ENCODE data around the gene DCAF7.

DCAF7 gene

GRCh38 chr17:63542942-63543821 lies 7.1 kb upstream of the DCAF7 start:
- H3K4me3 Mint-ChIP-seq: no peak overlapping the region
- no peak for ATAC-seq (replicated peaks; ENCODE audit: extremely low read depth, poor library complexity, severe bottlenecking)
- no peaks in the 10 kb centered on the region for H3K36me3 Mint-ChIP-seq (ENCODE audit: insufficient read depth)
- DNase-seq (ENCODE audit: low spot score in 2 of 2): no peak
- H3K27ac Mint-ChIP-seq (ENCODE audit: low read depth): no peak overlapping the region
- peaks cover 33% of the 10 kb centered on the region for H3K27me3 Mint-ChIP-seq
- peaks cover 10% of the 10 kb centered on the region for H3K4me1 Mint-ChIP-seq
- no peaks in the 10 kb centered on the region for H3K9me3 Mint-ChIP-seq

DNA sequence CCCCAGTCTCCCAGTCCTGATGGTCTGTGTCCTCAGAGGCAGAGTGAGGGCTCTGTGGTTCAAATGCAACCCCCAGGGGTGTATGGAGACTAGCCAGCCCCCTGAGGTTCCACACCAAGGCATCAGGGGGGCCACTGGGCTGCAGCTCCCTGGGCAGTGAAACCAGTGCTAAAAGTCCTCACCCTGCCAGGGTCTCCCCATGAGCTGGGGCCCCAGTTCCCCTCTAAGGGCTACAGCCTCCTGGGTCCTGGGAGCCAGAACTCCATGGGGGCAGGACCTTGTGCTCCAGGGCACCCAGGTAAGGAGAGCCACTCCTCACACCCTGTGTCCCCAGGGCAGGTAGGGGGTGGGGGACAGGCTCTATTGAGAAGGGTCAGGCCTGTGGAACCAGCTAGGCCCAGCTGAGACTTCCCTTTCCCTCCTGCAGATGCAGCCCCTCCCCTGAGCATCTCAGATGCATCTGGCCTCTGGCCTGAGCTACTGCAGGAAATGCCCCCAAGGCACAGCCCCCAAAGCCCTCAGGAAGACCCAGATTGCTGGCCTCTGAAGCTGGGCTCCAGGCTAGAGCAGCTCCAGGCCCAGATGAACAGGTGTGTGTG lies 6.4 kb upstream of the DCAF7 start:
- no peaks in the 10 kb centered on the region for H3K9me3 Mint-ChIP-seq
- DNase-seq (ENCODE audit: low spot score in 2 of 2) (no peak), ATAC-seq (replicated peaks; ENCODE audit: extremely low read depth, poor library complexity, severe bottlenecking) (no peak)
- H3K27ac Mint-ChIP-seq (ENCODE audit: low read depth): no peak overlapping the region
- peaks cover 4% of the 10 kb centered on the region for H3K4me1 Mint-ChIP-seq
- no peak overlapping the region for H3K4me3 Mint-ChIP-seq
- peaks cover 26% of the 10 kb centered on the region for H3K27me3 Mint-ChIP-seq
- H3K36me3 Mint-ChIP-seq (ENCODE audit: insufficient read depth): no peaks in the 10 kb centered on the region

DNA sequence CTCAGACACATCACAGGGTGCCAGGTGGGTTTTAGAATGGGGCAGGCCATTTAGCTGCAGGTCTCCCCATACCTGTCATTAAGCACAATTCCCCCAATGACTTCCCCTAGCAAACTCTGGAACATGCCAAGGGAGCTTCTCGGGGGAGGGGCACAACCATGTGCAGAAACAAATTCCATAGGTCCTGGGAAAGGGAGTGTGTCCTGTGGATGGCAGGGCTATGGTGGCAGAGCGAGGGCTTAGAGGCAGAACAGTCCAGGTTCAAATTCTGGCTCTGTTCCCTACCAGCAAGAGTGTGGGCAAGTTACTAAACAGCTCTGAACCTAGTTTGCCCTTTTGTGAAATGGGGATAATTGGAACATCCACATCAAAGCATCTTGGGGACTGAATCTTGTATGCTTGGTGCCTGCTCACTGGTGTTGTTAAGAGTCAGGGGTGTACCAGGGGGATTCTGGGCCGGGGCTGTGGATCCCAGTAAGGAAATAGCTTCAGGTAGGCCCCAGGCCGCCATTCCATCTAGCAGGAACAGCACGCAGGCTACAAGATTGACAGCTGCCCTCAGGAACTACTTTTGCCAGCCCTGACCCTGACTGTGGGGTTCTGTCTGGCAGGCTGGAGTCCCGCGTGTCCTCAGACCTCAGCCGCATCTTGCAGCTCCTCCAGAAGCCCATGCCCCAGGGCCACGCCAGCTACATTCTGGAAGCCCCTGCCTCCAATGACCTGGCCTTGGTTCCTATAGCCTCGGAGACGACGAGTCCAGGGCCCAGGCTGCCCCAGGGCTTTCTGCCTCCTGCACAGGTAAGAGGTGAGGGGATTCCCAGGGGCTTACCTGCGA lies 5.6 kb upstream of the DCAF7 start:
- H3K9me3 Mint-ChIP-seq: no peaks in the 10 kb centered on the region
- no peak overlapping the region for H3K4me3 Mint-ChIP-seq
- H3K27ac Mint-ChIP-seq (ENCODE audit: low read depth): no peak overlapping the region
- H3K27me3 Mint-ChIP-seq: peaks cover 18% of the 10 kb centered on the region
- H3K4me1 Mint-ChIP-seq: peaks cover 3% of the 10 kb centered on the region
- no peak for ATAC-seq (replicated peaks; ENCODE audit: extremely low read depth, poor library complexity, severe bottlenecking)
- no peaks in the 10 kb centered on the region for H3K36me3 Mint-ChIP-seq (ENCODE audit: insufficient read depth)
- no peak for DNase-seq (ENCODE audit: low spot score in 2 of 2)

GRCh38 chr17:63546308-63547082 lies 3.8 kb upstream of the DCAF7 start:
- Mint-ChIP-seq H3K4me1 (peaks cover 13% of the 10 kb centered on the region), H3K36me3 (ENCODE audit: insufficient read depth) (peaks cover 8% of the 10 kb centered on the region), H3K27me3 (peaks cover under 1% of the 10 kb centered on the region), H3K4me3 (no peak overlapping the region), H3K27ac (ENCODE audit: low read depth) (no peak overlapping the region), H3K9me3 (no peaks in the 10 kb centered on the region)
- ATAC-seq (replicated peaks; ENCODE audit: extremely low read depth, poor library complexity, severe bottlenecking): no peak
- DNase-seq (ENCODE audit: low spot score in 2 of 2): no peak

DNA sequence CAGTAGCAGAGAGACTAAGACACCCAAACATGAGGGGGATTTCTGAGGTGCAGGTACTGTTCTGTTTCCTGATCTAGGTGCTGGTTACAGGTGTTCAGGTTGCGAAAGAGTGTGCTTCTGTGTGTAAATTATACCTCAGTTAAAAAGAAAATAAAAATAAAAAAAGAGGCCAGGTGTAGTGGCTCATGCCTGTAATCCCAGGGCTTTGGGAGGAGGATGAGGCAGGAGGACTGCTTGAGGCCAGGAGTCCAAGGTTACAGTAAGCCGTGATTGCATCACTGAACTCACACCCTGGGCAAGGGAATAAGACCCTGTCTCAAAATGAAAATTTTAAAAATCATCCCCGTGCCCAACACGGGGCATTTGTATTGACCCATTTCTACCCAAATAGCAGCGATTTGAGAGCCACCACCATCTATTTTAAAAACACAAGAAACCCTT lies 3.2 kb upstream of the DCAF7 start:
- H3K36me3 Mint-ChIP-seq (ENCODE audit: insufficient read depth): peaks cover 12% of the 10 kb centered on the region
- H3K27ac Mint-ChIP-seq (ENCODE audit: low read depth): no peak overlapping the region
- no peak for DNase-seq (ENCODE audit: low spot score in 2 of 2)
- no peaks in the 10 kb centered on the region for H3K27me3 Mint-ChIP-seq
- no peaks in the 10 kb centered on the region for H3K9me3 Mint-ChIP-seq
- H3K4me1 Mint-ChIP-seq: peaks cover 19% of the 10 kb centered on the region
- no peak for ATAC-seq (replicated peaks; ENCODE audit: extremely low read depth, poor library complexity, severe bottlenecking)
- H3K4me3 Mint-ChIP-seq: no peak overlapping the region

DNA sequence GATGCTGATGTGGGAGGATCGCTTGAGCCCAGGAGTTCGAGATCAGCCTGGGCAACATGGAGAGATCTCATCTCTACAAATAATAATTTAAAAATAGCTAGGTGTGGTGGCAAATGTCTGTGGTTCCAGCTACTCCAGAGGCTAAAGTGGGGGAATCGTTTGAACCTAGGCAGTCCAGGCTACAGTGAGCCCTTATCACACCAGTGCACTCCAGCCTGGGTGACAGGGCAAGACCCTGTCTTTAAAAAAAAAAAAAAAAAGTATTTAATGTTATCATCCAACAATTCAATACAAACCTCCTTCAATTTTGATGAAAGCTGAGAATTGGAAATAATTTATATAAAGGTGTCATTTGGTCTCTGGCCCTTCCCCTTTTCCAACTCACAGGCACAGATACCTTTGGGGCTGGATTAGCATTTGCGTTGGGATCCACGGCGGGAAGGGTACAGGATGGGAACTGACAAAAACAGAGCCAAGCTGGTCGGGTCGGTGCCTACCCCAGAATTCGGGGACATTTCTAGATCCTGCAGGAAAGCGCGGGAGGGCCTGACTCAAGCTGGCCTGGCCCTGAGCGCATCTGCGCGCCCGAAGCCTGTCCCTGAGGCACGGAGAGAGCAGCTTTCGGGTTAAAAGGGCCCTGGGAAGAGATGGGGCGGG lies 860 bp upstream of the DCAF7 start:
- H3K9me3 Mint-ChIP-seq: no peaks in the 10 kb centered on the region
- no peak for DNase-seq (ENCODE audit: low spot score in 2 of 2)
- H3K4me3 Mint-ChIP-seq: peak overlapping the region; percentile 97
- H3K36me3 Mint-ChIP-seq (ENCODE audit: insufficient read depth): peaks cover 16% of the 10 kb centered on the region
- peak; percentile 10 for ATAC-seq (replicated peaks; ENCODE audit: extremely low read depth, poor library complexity, severe bottlenecking)
- H3K27me3 Mint-ChIP-seq: no peaks in the 10 kb centered on the region
- peaks cover 37% of the 10 kb centered on the region for H3K4me1 Mint-ChIP-seq
- H3K27ac Mint-ChIP-seq (ENCODE audit: low read depth): peak overlapping the region; percentile 93

GRCh38 chr17:63550817-63551639 lies 751 bp downstream of the DCAF7 start:
- H3K36me3 Mint-ChIP-seq (ENCODE audit: insufficient read depth): peaks cover 19% of the 10 kb centered on the region
- no peaks in the 10 kb centered on the region for H3K9me3 Mint-ChIP-seq
- DNase-seq (ENCODE audit: low spot score in 2 of 2) (no peak), ATAC-seq (replicated peaks; ENCODE audit: extremely low read depth, poor library complexity, severe bottlenecking) (no peak)
- peak overlapping the region; percentile 97 for H3K4me3 Mint-ChIP-seq
- H3K4me1 Mint-ChIP-seq: peaks cover 53% of the 10 kb centered on the region
- H3K27me3 Mint-ChIP-seq: no peaks in the 10 kb centered on the region
- H3K27ac Mint-ChIP-seq (ENCODE audit: low read depth): peak overlapping the region; percentile 93

- Mint-ChIP-seq H3K4me1 (peaks cover 63% of the 10 kb centered on the region), H3K27me3 (no peaks in the 10 kb centered on the region), H3K36me3 (ENCODE audit: insufficient read depth) (peaks cover 20% of the 10 kb centered on the region), H3K4me3 (peak overlapping the region; percentile 97), H3K27ac (ENCODE audit: low read depth) (peak overlapping the region; percentile 93), H3K9me3 (no peaks in the 10 kb centered on the region)
- DNase-seq (ENCODE audit: low spot score in 2 of 2) (no peak), ATAC-seq (replicated peaks; ENCODE audit: extremely low read depth, poor library complexity, severe bottlenecking) (no peak)
Observed at GRCh38 chr17:63552211-63552610, 1.9 kb downstream of the DCAF7 start.

- no peak for ATAC-seq (replicated peaks; ENCODE audit: extremely low read depth, poor library complexity, severe bottlenecking)
- no peaks in the 10 kb centered on the region for H3K27me3 Mint-ChIP-seq
- H3K27ac Mint-ChIP-seq (ENCODE audit: low read depth): peak overlapping the region; percentile 70
- peaks cover 70% of the 10 kb centered on the region for H3K4me1 Mint-ChIP-seq
- H3K36me3 Mint-ChIP-seq (ENCODE audit: insufficient read depth): peaks cover 15% of the 10 kb centered on the region
- no peaks in the 10 kb centered on the region for H3K9me3 Mint-ChIP-seq
- DNase-seq (ENCODE audit: low spot score in 2 of 2): no peak
- H3K4me3 Mint-ChIP-seq: peak overlapping the region; percentile 13
Observed at GRCh38 chr17:63555500-63556156, 5.4 kb downstream of the DCAF7 start.

GRCh38 chr17:63557416-63557815 lies 7.1 kb downstream of the DCAF7 start:
- Mint-ChIP-seq H3K36me3 (ENCODE audit: insufficient read depth) (peaks cover 15% of the 10 kb centered on the region), H3K4me1 (peaks cover 70% of the 10 kb centered on the region), H3K27ac (ENCODE audit: low read depth) (peak overlapping the region; percentile 65), H3K4me3 (no peak overlapping the region), H3K9me3 (no peaks in the 10 kb centered on the region), H3K27me3 (no peaks in the 10 kb centered on the region)
- no peak for DNase-seq (ENCODE audit: low spot score in 2 of 2)
- no peak for ATAC-seq (replicated peaks; ENCODE audit: extremely low read depth, poor library complexity, severe bottlenecking)

DNA sequence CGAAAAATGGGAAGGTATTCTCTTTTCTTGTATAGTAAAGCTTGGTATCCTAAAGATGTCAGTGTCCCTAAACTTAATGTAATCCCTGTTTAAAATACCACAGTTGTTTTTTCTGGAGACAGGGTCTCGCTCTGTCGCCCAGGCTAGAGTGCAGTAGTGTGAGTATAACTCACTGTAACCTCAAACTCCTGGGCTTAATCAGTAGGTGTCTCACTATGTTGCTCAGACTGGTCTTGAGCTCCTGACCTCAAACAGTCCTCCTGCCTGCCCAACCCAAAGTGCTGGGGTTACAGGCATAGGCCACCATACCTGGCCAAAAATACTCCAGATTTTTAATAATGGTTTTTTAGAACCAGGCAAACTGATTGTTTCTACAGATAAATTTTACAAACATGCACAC lies 8.2 kb downstream of the DCAF7 start:
- ATAC-seq (replicated peaks; ENCODE audit: extremely low read depth, poor library complexity, severe bottlenecking) (no peak), DNase-seq (ENCODE audit: low spot score in 2 of 2) (no peak)
- no peak overlapping the region for H3K27ac Mint-ChIP-seq (ENCODE audit: low read depth)
- no peaks in the 10 kb centered on the region for H3K27me3 Mint-ChIP-seq
- H3K4me3 Mint-ChIP-seq: no peak overlapping the region
- no peaks in the 10 kb centered on the region for H3K9me3 Mint-ChIP-seq
- peaks cover 67% of the 10 kb centered on the region for H3K4me1 Mint-ChIP-seq
- peaks cover 11% of the 10 kb centered on the region for H3K36me3 Mint-ChIP-seq (ENCODE audit: insufficient read depth)

Data from central memory CD8-positive, alpha-beta T cell (primary cell).